Lower leg skin (tissue), 4 donors: ENCODE results near the gene SBNO2. TPM values are rescaled to one million over a fixed set of nuclear protein-coding genes. Genes with fewer than 3 reads are reported as not detected.

Experiments used
- DNase-seq, 2 donors: peaks; one replicate each; pipeline ENCODE4 v3.0.0-alpha.2; 2019; ENCODE audit warnings: low spot score in 2 of 2
- H3K4me3 ChIP-seq: fragments of 200-600 bp; sonication (generic); 2 replicates; pipeline ENCODE4 v1.5.1; 2017; ENCODE audit warnings: mild to moderate bottlenecking, low read depth; ENCODE audit not compliant: poor library complexity, severe bottlenecking
- CTCF ChIP-seq, 3 donors: fragments of 450-650 bp; IDR thresholded peaks; one replicate each; pipeline ENCODE4 v1.5.1; 2016; ENCODE audit warnings: antibody characterized with exemption in 3 of 3, mild to moderate bottlenecking in 3 of 3, moderate library complexity in 2 of 3
- POLR2A ChIP-seq, 2 donors: fragments of 450-650 bp; IDR thresholded peaks; one replicate each; pipeline ENCODE4 v1.6.1; 2016 to 2017; ENCODE audit warnings: antibody characterized with exemption in 2 of 2, mild to moderate bottlenecking in 1 of 2, moderate library complexity in 1 of 2
- WGBS, 2 donors: methylation state at CpG; one replicate each; pipeline ENCODE4 v1.1.5; 2018; 5-methylcytosine and 5-hydroxymethylcytosine counted together
- intact Hi-C: fragments of 100-400 bp; cut with DNase I; formaldehyde crosslinking; loops from one replicate; pipeline ENCODE4 v1.15.0; 2023; ENCODE audit warnings: low total_unique reads
- total RNA-seq, 4 donors: library from RNA; depleted of rRNA; stranded (reverse); fragments of >200 nt; gene quantifications; one replicate each; pipeline ENCODE4 v1.1.0, GENCODE V29; 2016

Gene SBNO2
- total RNA-seq, 4 donors from 2014 or later = 54.8 to 68.6 (median 60.3) TPM

- WGBS, 2 donors = 91 to 92% methylated on average over 45 to 46 of the region's 46 CpGs
- no peak overlapping the region for H3K4me3 ChIP-seq
- intact Hi-C loops = no loop called here
- TF ChIP-seq CTCF (IDR thresholded peaks at IDR 0.05) (no peak), POLR2A (IDR thresholded peaks at IDR 0.05) (no peak)
- DNase-seq = no peak
Observed at GRCh38 chr19:1156830-1157615, 17.0 kb downstream of the SBNO2 start.

- peak in 1 of 2 donors; percentile 91 for DNase-seq
- 80 to 81% methylated on average over 24 of the region's 24 CpGs for WGBS, 2 donors
Observed at GRCh38 chr19:1156305-1156801, 17.7 kb downstream of the SBNO2 start.

GRCh38 chr19:1155352-1156304, 18.4 kb downstream of the SBNO2 start:
- no peak for DNase-seq
- no peak overlapping the region for H3K4me3 ChIP-seq
- intact Hi-C loops = no loop called here
- no peak for TF ChIP-seq CTCF (IDR thresholded peaks at IDR 0.05)
- no peak for TF ChIP-seq POLR2A (IDR thresholded peaks at IDR 0.05)
- WGBS, 2 donors = 65% methylated on average over 21 to 22 of the region's 29 CpGs

More at GRCh38 chr19:1156305-1156801, 17.7 kb downstream of the SBNO2 start:
- TF ChIP-seq CTCF (IDR thresholded peaks at IDR 0.05) = no peak
- no peak for TF ChIP-seq POLR2A (IDR thresholded peaks at IDR 0.05)
- intact Hi-C loops = no loop called here
- H3K4me3 ChIP-seq = no peak overlapping the region

- H3K4me3 ChIP-seq = no peak overlapping the region
- intact Hi-C loops = no loop called here
- TF ChIP-seq POLR2A (IDR thresholded peaks at IDR 0.05) (no peak), CTCF (IDR thresholded peaks at IDR 0.05) (no peak)
- 2 to 7% methylated on average over 10 to 24 of the region's 32 CpGs for WGBS, 2 donors
- DNase-seq = peak; percentile 83 to 98
Observed at GRCh38 chr19:1154731-1155351, 19.2 kb downstream of the SBNO2 start.

GRCh38 chr19:1153891-1154730, 20.0 kb downstream of the SBNO2 start:
- DNase-seq = no peak
- no peak overlapping the region for H3K4me3 ChIP-seq
- TF ChIP-seq CTCF (IDR thresholded peaks at IDR 0.05) (no peak), POLR2A (IDR thresholded peaks at IDR 0.05) (no peak)
- 80 to 92% methylated on average over 41 to 45 of the region's 58 CpGs for WGBS, 2 donors
- intact Hi-C loops = no loop called here
